Prostate gland (tissue), 1 donor: ENCODE measurements around the gene TMUB1.

ENCODE experiments used
- POLR2A ChIP-seq: fragments of 450-650 bp; IDR thresholded peaks from one replicate; pipeline ENCODE4 v1.6.1; 2016; ENCODE audit warnings: antibody characterized with exemption, mild to moderate bottlenecking
- POLR2AphosphoS5 ChIP-seq: sonication (generic); formaldehyde crosslinking; IDR thresholded peaks from one replicate; pipeline ENCODE4 v1.6.1; 2017; ENCODE audit warnings: antibody characterized with exemption

DNA sequence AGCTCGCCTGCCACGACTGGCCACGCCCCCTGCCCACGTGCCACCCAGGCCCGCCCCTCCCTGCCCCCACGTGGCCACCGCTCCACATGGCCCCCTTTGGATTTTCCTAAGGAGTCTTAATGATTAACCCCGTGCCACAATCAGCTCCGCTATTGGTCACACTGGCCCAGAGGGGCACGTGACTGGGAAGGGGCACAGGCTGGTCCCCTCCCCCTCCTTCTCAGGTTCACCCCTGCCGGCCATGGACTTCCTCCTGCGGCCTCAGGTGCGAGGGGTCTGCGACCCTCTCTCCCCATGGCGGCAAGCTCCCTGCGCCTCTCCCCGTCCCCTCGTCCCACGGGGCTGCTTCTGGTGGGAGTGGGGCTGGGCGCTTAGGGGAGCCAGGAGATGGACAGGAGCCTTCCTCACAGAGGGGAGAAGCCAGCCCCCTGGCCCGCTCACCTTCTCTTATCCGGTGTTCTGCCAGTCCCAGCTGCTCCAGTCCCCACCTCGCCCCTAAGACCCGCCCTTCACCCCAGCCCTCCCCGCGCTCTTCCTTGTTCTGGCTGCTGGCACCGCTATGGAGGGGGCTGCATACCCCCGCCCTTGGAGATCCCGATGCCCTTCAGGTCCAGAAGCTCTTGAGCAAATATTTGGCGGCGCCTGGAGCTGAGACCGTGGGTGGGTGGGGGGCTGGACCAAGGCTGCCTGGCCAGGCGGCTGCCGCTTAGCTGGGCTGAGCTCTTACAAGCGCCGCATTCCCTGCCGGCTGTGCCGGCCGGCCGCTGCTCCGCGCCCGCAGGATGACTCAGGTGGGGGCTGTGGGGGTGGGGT is 20.7 kb downstream of the TMUB1 start:
- no peak for TF ChIP-seq POLR2A
- TF ChIP-seq POLR2AphosphoS5, result no peak
